ENCODE results near the gene HECTD4.
A peak's percentile ranks its signal among the peaks of the same experiment; 100 is the strongest.

The HECTD4 gene

GRCh38 chr12:112299704-112300103, 82.5 kb downstream of the HECTD4 start:
- no peak overlapping the region for H3K27ac ChIP-seq
- TF ChIP-seq CTCF (conservative IDR thresholded peaks at IDR 0.05), result no peak

- no peak for TF ChIP-seq CTCF (conservative IDR thresholded peaks at IDR 0.05)
- H3K27ac ChIP-seq, result no peak overlapping the region
These were observed 85.0 kb downstream of the HECTD4 start for GRCh38 chr12:112297188-112297587.

GRCh38 chr12:112296183-112296582, 86.0 kb downstream of the HECTD4 start:
- no peak for TF ChIP-seq CTCF (conservative IDR thresholded peaks at IDR 0.05)
- H3K27ac ChIP-seq, result no peak overlapping the region

- no peak overlapping the region for H3K27ac ChIP-seq
- peak; percentile 67 for TF ChIP-seq CTCF (conservative IDR thresholded peaks at IDR 0.05)
These were observed 87.4 kb downstream of the HECTD4 start for GRCh38 chr12:112294793-112295192.

GRCh38 chr12:112288638-112289037, 93.6 kb downstream of the HECTD4 start:
- no peak overlapping the region for H3K27ac ChIP-seq
- no peak for TF ChIP-seq CTCF (conservative IDR thresholded peaks at IDR 0.05)

GRCh38 chr12:112285600-112286401, 96.4 kb downstream of the HECTD4 start:
- no peak for TF ChIP-seq CTCF (conservative IDR thresholded peaks at IDR 0.05)
- no peak overlapping the region for H3K27ac ChIP-seq

- H3K27ac ChIP-seq, result no peak overlapping the region
- no peak for TF ChIP-seq CTCF (conservative IDR thresholded peaks at IDR 0.05)
These were observed 98.7 kb downstream of the HECTD4 start for GRCh38 chr12:112283546-112283945.
